GM12801 (cell line): ENCODE results near the gene STPG2.

ENCODE experiments used
- TF ChIP-seq, protein P1 (sequence below): IDR thresholded peaks from one replicate; pipeline ENCODE4 v1.5.1; 2011; ENCODE audit warnings: control low read depth; ENCODE audit not compliant: insufficient read length; ENCODE audit errors: extremely low read depth

STPG2 gene

DNA sequence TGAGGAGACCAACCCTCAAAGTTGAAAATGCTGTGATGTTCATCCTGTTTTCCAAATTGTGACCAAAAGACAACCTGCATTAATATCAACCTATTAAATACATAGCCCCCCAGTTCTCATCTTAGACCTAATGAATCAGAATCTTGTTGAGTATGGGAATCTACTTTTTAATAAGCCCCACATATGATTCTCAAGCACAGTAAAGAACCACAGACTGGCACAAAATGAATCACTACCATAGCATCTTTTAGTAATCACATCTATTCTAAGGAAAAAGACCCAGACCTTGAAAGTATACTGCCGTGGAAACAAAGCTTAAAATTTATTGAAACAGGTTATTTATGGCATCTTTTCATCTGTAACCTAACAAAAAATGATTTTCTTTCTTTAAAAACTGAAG is 152.9 kb downstream of the STPG2 start:
- TF ChIP-seq, protein P1, sequence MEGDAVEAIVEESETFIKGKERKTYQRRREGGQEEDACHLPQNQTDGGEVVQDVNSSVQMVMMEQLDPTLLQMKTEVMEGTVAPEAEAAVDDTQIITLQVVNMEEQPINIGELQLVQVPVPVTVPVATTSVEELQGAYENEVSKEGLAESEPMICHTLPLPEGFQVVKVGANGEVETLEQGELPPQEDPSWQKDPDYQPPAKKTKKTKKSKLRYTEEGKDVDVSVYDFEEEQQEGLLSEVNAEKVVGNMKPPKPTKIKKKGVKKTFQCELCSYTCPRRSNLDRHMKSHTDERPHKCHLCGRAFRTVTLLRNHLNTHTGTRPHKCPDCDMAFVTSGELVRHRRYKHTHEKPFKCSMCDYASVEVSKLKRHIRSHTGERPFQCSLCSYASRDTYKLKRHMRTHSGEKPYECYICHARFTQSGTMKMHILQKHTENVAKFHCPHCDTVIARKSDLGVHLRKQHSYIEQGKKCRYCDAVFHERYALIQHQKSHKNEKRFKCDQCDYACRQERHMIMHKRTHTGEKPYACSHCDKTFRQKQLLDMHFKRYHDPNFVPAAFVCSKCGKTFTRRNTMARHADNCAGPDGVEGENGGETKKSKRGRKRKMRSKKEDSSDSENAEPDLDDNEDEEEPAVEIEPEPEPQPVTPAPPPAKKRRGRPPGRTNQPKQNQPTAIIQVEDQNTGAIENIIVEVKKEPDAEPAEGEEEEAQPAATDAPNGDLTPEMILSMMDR = no peak

DNA sequence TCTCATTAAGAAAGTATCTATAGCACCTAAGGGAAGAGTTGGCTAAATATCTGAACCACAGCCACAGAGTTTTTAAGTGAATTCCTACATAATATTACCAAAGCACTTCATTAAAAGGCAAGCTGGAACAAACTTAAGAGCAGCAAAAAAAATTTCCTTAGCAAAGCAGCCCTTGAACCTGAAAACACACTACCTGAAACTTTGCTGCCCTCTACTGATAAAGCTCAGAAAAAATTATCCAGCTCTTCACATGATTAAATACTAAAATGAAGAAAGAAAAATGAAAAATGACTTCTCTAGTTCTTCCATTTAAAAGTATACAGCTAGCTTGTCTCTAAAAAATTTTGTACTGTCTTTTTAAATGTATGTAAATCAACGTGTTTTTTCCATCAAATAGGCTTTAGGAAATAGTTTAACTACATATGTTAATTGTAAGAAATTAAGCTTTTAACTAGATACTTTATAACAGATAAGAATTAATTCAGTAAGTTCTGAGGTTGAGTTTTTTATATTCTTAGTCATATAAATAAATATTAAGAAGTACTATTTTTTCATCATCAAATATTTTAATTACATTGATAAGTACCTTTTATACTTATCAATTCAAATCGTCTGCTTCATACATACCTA is 156.1 kb downstream of the STPG2 start:
- TF ChIP-seq, protein P1 = no peak

DNA sequence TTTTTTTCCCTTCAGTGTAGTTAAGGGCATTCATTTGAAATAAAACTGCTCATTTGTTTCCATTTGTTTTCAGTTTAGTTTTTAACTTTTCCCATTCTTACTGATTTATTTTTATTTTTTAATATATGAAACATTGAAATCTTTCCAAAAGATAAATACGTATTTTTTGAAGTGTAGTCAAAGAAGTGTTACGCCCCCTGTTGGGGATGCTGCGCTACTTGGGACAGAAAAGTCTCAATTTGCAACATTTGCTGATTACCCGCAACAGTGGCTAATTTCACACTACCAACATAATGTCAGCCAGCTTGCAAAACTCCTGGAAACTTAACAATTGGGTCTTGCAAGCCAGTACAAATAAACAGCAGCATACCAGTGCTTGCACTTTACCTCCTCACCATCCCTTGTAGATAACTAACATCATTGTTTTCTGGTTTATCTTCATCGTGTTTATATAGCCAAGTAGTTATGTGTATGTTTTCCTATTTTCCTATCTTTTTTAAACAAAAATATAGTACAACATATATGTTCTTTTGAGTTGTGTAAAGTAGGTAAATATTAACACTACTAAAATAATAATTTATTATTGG is 158.6 kb downstream of the STPG2 start:
- TF ChIP-seq, protein P1 = no peak

GRCh38 chr4:97978791-97979488 is 164.3 kb downstream of the STPG2 start:
- TF ChIP-seq, protein P1 = no peak

DNA sequence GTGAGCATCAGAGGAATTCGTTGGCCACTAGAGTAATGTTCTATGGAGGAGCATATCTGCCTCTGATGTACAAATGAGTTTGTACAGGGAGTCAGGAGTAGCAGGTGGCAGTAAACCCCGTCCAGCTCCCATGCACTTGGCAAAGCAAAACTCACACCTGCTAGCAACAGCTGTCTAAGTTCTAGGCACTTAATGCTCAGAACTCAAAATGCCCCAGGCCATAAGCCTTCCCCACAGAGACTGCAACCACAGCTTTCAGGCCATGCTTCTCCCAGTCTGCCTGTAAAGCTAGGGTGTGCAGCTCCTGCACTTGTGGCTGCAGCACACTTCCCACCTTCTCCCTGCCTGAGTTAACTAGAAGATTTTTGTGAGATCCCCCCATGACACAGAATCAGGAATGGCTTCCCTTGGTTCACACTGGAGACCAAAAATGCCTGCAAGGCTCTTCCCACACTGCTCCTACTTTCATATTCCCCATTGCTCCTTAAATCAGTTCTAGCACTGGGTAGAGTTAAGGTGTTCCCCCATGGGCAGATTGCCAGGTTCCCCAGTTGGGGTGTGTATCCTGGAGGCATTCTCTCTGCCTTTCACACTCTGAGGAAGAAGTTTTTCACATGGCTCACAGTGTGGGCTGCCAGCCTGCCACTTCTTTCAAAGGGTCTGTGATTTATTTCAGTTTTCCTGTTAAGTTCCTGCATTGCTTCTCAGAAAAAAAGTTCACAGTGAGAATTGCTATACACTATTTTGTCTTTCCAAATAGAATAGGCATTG is 189.9 kb downstream of the STPG2 start:
- TF ChIP-seq, protein P1 = no peak

DNA sequence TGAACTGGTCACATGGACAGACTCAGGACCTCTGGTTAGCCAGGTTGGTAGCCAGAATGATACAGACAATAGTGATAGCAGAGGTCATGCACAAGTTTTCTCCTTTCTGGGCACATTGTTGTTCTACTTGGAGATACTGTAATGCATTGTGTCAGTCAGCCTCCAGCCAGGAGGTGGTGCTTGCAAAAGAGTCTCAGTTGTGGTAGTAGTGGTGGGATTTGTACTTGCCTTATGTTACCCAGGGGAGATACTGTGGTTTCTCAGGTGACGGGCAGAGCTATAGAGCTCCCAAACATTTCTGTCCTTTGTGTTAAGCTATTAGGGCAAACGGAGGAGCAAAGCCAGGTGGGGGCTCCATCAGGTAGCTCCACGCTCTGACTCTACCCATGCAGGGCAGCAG is 190.5 kb downstream of the STPG2 start:
- TF ChIP-seq, protein P1 = no peak

- TF ChIP-seq, protein P1 = no peak
Observed at GRCh38 chr4:97950836-97951235, 192.4 kb downstream of the STPG2 start.
